RKO (cell line): ENCODE data around the gene PDLIM4.

ENCODE experiments used
- DNase-seq: peaks from one replicate; pipeline ENCODE4 v3.0.0-alpha.2; 2016; ENCODE audit warnings: low spot score

Gene PDLIM4

DNA sequence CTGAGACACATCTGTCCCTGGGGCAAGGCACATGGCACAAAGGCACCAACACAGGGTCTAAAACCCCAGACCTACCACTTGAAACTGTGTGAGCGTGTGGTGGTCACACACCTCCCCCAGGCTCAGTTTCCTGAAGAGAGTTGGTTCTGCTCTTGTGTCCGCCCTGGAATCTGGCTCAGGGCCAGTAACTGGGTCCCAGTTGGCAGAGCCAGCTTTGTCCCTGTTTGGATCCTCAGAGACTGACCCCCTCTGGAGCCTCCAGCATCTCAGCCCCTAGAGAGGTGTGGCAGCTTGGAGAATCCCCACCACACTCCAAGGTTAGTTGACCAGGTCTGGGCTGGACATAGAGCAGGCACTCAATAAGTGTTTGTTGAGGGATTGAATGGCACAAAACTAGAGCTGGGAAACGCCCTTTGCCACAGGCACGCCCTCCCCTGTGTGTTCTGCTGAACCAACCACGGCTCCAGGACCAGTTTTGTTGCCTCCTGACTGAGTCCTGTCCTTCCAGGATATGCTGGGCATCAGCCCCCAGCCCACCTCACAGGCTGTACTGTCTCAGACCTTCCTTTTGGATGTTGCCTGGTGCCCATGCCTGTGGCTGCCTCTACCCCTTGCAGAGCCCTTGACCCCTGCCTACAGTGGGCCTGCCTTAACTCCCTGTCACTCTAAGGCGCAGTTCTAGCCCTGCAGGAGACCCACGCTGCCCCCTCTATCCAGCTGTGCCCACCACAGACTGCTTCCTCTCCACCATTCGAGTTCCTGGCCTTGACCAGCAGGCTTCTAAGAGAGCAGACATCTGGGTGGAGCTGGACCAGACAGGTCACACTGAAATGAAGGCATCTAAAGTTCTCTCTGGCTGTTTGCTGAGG lies 3.8 kb upstream of the PDLIM4 start:
- no peak for DNase-seq

DNA sequence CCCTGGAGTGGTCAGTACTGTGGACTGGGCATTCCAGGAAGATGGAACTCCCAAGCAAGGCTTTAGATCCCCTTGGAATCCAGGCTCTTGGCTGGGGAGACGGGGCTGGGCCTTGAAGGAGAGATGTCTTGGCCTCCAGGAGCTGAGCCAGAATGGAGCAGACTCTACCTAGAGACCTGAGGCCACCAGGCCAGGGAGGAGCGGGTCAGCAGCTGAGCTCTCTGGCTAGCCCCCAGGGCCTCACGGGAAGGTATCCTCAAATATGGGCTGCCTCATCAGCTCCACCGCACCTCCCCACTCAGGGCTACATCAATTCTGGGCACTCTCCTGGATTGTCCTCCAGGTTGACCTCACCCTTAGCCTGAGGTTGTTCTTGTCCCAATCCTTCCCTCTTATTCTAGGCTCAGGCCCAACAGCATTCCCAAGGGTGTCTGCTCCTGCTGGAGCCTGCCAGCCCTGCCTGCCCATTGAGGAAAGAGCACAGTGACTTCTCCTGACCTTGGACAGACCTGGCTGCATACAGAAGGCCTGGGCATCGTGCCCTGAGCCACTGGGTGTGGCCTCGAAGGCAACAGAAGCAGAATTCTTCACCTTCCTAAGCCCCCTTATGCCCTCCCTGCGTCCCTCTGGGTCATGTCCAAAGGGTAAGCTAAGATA lies 3.0 kb upstream of the PDLIM4 start:
- DNase-seq, result no peak

DNA sequence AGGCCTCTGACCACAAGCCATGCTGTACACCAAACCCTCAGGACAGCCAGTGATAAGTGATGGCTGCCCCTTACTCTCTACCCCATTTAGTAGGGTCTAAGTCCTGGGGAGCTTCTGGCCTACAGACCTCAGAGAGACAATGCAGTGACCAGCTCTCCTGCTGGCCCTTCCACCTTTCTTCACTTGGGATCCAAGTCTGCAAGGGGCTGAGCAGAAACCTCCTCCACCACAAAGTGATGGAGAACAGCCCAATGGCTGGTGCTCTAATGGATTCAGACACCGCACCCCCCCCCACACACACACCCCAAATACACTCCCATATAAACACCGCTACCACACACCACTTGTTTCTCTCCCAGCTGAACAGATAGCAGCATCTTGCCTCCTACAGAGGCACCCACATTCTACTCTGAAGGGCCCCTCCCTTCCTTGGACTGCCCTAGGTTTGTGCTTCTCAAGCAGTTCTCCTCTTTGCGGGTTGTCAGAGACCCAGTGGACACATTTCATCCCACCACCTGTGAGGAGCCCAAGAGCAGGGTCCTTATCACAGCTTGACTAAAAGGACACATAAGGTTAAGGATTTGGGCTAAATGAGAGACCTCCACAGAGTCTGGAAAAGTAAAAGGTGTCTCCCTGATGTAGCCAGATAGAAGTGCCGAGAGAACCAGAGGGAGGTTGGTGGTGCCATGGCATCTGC lies 1.3 kb upstream of the PDLIM4 start:
- DNase-seq, result no peak

DNA sequence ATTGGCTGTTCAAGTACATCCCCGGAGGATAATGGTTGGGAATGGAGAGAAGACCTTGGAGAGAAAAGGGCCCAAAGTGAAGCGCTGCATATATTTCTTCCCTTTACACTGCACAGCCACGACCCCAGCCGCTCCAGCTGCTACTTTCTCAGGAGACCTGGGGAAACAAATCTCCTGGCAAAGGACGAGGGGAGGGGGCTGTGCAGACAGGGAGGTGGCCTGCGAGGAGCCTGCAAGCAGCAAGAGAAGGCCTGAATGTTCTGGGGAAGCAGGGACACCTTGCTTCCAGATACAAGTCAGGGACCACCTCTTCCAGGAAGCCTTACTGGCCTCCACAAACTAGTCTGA lies 739 bp upstream of the PDLIM4 start:
- DNase-seq, result no peak

DNA sequence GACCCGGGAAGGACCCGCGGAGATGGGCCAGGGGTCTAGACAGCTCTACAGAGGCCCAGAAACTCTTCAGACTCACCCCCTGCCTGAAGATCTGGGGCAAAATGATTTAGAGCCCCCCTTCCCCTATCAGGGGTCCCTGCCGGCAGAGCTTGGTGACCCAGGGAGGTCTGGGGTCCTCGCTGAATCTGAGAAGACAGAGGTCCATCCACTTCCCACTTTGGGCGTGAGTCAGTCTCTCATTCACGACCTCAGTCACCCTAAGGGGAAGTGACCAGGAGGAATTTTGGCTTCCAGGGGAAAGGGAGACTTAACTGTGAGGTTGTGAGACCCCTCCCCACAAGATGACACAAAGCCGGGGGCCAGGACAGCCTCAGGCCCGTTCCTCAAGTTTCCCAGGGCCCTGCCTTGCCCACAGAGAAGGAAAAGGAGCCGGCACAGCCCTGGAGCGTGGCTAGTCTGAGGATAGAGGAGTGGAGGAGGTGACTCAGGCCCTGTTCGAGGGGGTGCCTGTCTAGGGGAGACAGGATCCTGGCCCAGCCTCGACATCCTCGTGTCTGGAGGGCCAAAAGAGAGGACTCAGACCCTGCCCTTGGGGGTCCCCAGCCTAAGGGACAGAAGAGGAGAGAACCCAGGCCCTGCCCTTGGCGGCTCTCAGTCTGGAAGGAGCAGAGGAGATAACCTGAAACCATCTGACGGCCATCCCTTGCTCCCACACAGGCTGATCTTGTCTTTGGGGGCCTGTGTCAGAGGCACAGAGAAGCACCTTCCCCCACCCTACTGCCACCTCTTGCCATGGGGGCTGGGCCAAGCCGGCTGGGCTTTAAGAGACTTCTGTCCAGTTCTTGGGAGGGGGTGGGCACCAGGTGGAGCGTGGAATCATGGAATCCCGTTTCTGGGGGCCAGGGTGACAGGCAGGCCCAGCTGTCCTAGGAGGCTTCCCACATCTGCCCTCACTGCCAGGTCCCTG lies 889 bp downstream of the PDLIM4 start:
- no peak for DNase-seq

DNA sequence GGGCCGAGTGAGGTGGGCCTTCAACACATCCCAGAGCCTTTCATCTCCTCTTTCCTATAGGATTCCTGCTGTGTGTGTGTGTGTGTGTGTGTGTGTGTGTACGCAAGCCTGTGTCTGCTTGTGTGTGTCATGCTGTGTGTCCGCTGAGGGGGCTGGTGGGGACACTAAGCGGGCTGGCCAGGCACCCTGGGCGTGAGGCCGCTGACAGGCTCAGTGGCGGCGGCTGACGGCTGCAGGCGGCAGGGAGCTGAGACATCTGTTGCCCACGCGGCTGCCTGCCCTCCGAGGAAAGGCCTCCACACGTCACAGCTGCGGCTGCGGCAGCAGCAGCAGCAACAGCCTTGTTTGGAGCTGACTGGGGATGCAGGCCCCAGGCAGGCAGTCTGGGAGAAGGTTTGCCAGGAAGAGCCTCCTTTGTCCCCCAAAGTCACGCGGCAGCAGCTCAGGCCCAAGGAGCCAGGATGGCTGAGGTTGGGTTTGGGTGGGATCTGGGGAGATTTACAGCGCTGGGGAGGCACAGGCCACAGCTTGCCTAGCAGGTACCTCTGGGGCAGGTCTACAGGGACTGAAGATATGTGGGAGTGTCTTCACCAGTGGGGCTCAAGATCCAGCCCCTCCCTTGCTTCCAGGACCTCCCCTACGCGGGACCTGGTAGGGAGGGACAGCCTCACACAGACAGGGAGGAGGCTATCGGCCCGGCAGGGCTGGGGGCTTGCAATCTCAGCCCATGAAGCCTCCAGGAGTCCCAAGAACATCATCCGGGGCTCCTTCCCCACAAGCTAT lies 1.8 kb downstream of the PDLIM4 start:
- DNase-seq, result no peak

DNA sequence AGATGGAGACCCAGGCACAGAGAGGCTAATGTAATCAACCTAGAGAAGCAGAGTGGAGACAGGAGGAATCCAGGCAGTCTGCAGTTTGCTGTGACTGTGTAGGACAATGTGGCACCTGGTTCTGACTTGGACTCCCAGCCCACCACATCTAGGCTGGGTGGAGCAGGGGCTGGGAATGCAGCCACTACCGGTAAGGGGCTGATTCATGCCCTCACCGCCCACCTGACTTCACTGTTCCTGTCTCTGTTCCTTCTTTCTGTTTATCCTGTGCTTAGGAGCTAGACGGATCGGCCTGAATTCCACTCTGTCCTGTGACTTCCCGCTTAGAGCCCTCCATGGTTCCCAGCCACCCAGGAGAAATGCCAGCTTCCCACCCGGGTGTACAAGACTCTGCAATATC lies 2.6 kb downstream of the PDLIM4 start:
- no peak for DNase-seq

DNA sequence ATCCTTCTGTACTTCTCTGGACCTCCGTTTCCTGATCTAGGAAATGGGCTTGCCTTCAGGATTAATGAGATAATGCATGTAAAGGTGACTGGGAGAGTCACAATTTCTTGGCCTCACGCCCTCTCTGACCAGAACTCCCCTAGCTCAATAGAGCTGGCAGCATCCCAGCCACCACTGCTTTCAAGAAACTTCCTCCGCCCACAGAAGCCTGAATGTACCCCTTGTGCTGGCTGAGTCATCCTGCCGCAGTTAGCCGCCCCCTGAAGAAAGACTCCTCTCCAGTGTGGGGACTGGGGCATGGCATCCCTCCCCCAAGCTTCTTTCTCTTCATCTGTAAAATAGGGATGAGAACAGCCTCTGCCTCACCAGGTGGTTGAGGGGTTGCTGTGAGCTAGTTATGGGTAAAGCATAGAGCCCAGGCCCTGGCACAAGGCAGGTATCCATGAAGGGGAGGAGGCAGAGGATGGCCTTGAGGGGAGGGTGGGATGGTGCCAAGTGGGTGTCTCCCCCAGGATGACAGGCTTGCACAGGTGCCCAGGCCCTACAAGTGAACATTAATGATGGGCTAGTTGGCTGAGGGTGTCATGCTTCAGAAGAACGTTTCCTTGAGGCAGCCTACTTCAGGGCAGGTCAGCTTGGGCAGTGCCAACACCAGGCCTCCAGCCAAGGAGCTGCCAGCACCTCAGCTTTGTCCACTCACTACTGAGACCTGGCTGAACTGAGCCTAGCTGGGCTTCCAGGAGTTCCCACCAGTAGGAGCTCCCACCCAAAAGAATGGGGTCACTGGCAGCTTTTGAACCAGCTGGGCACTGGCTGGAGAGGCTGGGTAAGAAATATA lies 3.4 kb downstream of the PDLIM4 start:
- DNase-seq, result peak; percentile 18

DNA sequence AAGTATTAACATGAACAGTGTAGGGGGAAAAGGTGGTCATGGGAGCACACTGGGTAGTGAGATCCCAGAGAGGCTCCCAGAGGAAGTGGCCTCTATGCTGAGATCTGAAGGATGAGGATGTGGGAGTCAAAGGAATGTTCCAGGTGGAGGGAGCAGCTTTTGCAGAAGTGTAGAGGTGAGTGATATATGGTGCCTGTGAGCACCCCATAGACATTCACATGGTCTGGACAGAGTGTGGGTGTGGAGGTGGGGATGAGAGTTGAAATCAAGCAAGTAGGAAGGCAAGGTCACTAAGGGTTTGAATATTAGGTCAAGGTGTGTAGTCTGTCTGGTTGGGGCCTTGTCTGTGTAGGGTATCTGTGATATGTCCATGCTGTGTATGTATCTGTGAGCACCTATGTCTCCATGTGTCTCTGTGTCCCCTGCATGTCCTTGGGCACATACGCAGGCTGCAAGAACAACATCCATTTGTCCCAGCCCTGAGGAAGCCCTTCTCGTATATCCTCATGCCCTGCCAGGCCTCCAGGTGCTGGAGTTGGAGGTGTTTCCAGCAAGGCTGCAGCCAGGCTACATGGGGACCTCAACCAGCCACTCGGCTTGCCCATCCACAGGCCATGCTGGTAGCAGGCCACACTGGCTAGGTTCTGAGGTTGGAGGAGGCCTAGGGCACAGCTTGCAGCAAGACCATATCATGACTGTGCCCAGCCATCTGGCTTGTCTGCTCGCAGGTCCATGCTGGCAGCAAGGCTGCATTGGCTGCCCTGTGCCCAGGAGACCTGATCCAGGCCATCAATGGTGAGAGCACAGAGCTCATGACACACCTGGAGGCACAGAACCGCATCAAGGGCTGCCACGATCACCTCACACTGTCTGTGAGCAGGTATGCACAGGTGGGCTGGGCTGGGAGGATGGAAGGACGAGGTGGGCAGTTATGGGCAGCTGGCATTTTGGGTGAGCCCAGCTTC lies 4.7 kb downstream of the PDLIM4 start:
- no peak for DNase-seq

DNA sequence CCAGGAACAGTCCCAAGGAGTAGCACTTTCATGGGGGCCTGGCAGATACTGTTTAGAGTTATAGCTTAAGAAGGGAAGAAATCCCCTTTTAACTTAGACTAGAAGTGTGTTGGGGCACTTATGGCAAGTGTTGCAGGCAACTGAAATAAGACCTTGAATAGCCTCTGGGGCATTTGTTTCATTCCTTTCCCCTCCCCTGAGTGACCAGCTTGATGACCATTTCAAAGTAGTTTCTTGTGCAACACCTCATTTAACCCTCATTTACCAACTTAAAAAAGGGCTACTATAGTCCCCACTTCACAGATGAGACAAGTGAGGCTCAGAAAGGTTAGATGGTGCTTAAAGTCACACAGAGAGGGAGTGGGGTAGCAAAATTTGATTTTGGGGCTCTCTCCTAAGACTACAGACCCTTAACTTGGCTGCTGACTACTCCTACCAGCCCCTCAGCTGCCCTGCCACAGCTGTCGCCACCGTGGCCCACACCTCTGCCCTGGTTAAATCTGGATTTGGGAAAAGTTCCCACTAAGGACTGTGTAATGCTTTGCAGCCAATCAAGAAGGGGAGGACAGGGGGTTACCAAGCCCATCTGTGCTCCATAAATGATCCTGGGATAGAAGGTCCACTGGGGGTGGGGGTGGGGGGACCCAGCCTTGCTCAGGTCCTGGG lies 5.5 kb downstream of the PDLIM4 start:
- DNase-seq, result no peak

DNA sequence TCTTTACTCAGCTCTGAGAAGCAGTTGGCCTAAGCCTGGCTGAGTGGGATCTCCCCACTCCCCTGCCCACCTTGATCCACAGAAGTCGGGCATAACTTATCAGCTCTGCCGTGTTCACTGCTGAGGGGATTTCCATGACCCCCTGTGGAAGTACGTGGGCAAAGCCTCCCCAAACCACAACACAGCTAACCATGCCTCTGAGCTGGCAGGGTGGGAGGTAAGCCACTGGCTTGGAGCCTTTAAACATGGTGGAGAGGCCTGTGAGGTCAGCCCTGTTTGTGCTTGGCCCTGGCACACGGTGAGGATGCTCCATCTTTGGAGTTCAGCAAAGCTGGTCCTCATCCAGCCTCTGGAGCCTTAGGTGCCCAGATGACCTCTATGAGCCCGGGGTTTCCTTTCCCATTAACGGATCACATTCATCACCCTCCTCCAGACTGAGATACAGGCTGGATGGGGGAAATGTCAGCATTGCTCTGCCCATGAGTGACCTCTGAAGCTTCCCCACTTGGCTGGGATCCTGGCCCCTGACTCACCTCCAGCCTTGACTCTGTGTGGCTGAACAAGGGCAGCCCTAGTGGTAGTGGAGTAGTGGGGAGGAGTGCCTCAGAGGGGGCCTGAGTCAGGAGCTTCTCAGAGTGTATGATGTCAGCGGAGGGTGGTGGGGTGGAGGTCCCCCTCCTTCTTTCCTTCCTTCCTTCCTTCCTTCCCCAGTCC lies 6.2 kb downstream of the PDLIM4 start:
- DNase-seq, result peak; percentile 68

DNA sequence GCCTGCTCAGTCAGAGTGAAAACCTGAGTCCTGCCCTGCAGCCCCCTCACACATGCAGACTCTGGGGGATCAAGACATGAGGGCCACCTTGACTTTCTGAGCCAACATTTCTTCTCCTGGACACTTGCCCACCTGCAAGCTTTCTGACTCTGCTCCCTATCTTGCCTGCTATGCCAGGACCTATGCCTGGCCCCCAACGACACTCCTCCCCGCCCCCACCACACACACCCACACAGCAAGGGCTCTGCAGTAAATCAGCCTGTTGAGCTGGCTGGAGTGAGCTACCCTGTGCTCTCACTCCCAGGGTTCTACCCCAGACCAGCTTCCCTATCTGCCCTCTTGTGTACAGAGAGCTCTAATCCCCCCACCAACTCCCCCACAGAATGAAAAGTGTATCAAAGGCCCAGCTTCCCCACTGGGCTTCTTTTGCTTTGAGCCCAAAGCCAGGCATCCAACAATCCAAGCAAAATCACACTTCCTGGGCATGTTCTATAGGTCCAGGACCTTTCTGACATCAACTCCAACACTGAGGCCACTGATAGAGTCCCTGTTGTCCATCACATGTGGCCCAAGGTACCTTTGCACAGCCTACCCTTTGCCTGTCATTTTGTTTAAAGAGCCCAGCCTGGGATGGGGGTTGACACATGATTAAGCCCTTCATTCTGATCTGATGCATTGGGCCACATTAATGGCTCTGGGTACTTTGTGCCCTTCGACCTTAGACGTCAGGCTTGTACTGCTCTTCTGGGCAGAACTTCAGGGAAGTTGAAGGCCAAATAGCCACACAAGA lies 7.2 kb downstream of the PDLIM4 start:
- DNase-seq, result no peak

DNA sequence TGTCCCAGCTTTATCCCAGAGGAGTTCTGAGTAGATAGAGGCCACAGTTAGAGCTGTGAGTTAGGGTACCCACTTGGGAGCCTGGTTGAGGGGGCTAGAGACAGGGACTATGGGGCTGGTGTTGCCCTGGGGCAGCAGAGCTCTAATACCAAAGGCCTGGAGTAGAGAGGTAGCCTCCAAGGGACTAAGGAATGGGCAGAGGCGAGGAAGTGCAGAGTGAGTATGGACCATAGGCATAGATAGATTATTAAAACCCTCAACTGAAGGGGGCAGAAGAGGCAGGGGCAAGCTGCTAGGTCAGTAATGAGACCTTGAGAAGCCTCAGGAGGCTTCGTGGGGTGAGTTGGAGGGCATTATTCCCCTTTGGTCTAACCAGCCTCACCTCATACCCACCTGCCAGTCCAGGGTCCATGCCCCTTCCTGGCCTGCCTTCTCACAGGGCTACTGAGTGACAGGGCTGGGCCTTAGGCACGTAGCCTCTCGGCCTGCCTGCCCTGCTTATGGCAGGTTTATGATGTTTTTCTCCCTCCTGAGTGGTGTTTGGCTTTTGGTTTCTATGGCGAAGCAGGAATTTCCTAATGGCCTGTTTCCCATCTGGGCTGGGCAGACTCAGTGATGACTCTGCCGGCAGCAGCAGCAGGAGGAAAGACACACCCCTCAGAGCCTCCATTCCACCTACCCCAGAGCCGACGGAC lies 8.0 kb downstream of the PDLIM4 start:
- peak; percentile 8 for DNase-seq

DNA sequence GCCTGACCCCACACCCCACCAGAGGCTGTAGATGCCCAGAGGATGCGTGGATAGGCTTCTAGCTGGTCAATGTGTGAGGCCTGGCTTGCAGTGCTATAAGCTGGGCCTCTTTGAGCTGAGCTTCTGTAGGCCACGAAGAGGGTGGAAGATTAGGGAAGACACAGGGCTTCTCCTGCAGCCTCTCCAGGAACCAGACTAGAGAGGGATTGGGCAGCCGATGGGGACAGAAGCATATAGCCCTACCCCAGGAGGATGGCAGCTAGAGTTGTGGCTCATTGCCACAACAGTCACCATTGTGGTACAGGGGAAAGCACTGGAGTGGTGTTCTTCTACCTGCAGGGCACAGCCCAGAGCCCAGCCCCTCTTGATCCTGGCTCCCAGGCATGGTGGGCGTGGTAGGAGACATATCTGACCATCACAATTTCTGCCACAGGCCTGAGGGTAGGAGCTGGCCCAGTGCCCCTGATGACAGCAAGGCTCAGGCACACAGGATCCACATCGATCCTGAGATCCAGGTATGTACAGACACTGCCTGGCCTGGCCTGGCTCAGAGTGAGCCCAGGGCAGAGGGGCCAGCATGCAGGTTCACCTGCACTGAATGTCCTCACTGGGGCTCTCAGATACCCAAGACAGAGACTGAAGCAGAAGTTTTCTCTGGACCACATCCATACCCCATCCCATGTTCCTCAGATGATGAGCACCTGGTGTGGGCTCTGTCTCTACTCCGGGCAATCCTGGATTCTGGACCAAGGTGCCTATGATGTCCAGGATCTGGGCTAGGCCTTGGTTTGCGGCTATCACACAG lies 8.7 kb downstream of the PDLIM4 start:
- no peak for DNase-seq

DNA sequence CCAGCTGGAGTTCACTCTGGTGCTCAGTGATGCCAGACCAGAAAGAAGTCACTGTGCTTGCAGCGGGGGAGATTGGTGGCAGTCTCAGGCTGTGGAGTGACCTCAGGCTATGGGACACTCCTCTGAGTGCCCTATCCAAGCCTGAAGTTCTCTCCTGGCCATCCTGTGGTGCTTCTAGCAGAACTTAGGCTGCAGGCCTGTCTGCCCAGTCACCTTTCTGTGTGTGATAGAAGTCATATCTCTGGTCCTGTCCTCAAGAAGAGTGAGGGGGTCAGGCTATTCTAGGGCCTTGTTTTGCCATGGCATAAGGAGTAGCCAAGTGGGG lies 9.3 kb downstream of the PDLIM4 start:
- no peak for DNase-seq
